ENCODE measurements around the gene ATF6. TPM values are rescaled to one million over a fixed set of nuclear protein-coding genes. Genes with fewer than 3 reads are reported as not detected.

ATF6 gene
- total and polyA plus RNA-seq, 12 donors, result 2.6 to 20.9 (median 15.2) TPM

DNA sequence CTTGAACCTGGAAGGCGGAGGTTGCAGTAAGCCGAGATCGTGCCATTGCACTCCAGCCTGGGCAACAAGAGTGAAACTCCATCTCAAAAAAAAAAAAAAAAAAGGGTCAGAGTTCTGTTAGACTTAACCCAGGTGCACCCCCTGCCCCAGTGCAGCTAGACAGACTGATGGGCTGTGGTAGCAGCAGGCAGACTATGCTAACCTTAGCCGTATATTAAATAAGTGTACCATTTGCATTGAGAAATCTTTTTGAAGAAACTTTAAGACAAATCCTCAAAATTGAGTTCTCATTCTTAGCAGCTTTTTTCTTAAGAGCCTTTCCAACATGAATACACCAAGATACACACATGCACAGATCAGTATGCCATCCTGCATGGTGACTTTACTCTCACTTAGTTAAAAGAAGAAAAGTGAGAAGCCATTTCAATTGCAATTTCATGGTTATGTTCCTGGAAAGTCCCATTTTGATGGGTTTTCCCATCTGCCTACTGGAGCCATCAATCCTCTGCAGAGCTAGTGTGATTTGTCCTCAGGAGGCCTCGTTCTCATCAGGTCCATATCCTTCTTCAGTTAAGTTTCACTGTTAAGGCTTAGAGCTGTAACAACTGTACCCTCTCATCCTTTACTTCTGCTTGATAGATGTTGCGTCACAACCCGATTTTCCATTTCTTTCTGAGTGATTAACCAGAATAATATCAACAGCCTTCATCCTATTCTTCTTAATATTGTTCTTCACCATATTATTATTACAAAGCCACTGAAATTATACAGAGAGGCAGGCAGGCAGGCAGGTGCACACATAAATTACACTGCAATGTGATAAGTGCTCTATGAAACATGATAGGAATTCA, 37.5 kb upstream of the ATF6 start:
- TF ChIP-seq, protein P1, sequence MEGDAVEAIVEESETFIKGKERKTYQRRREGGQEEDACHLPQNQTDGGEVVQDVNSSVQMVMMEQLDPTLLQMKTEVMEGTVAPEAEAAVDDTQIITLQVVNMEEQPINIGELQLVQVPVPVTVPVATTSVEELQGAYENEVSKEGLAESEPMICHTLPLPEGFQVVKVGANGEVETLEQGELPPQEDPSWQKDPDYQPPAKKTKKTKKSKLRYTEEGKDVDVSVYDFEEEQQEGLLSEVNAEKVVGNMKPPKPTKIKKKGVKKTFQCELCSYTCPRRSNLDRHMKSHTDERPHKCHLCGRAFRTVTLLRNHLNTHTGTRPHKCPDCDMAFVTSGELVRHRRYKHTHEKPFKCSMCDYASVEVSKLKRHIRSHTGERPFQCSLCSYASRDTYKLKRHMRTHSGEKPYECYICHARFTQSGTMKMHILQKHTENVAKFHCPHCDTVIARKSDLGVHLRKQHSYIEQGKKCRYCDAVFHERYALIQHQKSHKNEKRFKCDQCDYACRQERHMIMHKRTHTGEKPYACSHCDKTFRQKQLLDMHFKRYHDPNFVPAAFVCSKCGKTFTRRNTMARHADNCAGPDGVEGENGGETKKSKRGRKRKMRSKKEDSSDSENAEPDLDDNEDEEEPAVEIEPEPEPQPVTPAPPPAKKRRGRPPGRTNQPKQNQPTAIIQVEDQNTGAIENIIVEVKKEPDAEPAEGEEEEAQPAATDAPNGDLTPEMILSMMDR (IDR thresholded peaks at IDR 0.05), result no peak
- Histone ChIP-seq H3K4me3 (no peak overlapping the region), H3K9me3 (no peaks in the 10 kb centered on the region), H3K27me3 (peaks cover 0 to 34% (median 0%) of the 10 kb centered on the region in 7 donors), H3K27ac (no peak overlapping the region), H3K4me1 (peaks cover 0 to 44% (median 18%) of the 10 kb centered on the region in 9 donors), H3K36me3 (no peaks in the 10 kb centered on the region)
- DNase-seq (no peak), ATAC-seq (no peak)
- WGBS, 2 donors, result 68 to 88% methylated on average over 7 of the region's 7 CpGs
- intact Hi-C loops (cut with DNase I), result no loop called here

DNA sequence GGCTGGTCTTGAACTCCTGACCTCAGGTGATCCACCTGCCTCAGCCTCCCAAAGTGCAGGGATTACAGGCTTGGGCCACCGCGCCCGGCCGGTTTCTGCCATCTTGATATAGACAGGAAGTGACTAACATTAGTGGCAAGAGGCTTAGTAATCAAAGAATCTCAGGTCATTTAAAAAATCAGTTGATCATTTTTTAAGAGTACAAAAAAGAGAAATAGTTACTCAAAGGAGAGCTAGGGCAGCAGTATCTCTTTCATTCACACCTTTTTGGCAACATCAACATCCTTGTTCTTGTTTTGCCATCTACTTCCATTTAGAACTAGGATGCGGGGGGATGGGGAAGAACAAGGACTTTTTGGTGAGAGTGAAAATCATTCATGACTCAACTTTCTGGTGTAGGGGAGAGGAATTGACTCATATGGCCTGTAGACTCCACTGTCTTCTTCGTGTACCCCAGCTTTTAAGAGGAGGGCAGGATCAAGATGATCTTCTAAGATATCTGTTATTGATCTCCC, 36.0 kb upstream of the ATF6 start:
- intact Hi-C loops (cut with DNase I), result no loop called here
- 70 to 85% methylated on average over 6 of the region's 6 CpGs for WGBS, 2 donors

DNA sequence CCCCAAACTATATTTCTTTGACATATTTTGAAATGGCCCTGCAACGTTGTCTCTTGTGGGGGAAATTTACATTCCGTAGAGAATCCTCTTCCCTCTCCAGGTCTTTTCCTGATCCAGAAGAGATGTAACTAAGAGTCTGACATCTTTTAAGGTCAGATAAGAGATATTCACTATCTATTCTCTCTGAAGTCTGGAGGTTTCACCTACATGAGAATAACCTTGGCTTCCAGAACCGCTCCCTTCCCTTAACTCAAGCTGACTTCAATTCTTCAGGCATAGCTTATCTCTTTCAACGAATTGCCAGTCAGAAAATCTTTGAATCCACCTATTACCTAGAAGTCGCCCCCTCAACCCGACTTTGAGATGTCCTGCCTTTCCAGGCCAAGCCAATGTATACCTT, 34.9 kb upstream of the ATF6 start:
- peaks cover 0 to 40% (median 8%) of the 10 kb centered on the region in 9 donors for H3K4me1 ChIP-seq
- 77 to 78% methylated on average over 6 of the region's 6 CpGs for WGBS, 2 donors
- no peaks in the 10 kb centered on the region for H3K9me3 ChIP-seq
- peaks cover 0 to 13% (median 0%) of the 10 kb centered on the region in 7 donors for H3K27me3 ChIP-seq
- DNase-seq (no peak), ATAC-seq (no peak)
- TF ChIP-seq, protein P1 (IDR thresholded peaks at IDR 0.05), result no peak
- no peak overlapping the region for H3K27ac ChIP-seq
- H3K36me3 ChIP-seq, result no peaks in the 10 kb centered on the region
- intact Hi-C loops (cut with DNase I), result no loop called here
- H3K4me3 ChIP-seq, result no peak overlapping the region

More for the DNA sequence above, 36.0 kb upstream of the ATF6 start:
- Histone ChIP-seq H3K9me3 (no peaks in the 10 kb centered on the region), H3K27ac (no peak overlapping the region), H3K4me1 (peaks cover 0 to 51% (median 18%) of the 10 kb centered on the region in 9 donors), H3K27me3 (peaks cover 0 to 21% (median 0%) of the 10 kb centered on the region in 7 donors), H3K36me3 (no peaks in the 10 kb centered on the region), H3K4me3 (no peak overlapping the region)
- ATAC-seq (no peak), DNase-seq (no peak)
- TF ChIP-seq, protein P1 (IDR thresholded peaks at IDR 0.05), result no peak

DNA sequence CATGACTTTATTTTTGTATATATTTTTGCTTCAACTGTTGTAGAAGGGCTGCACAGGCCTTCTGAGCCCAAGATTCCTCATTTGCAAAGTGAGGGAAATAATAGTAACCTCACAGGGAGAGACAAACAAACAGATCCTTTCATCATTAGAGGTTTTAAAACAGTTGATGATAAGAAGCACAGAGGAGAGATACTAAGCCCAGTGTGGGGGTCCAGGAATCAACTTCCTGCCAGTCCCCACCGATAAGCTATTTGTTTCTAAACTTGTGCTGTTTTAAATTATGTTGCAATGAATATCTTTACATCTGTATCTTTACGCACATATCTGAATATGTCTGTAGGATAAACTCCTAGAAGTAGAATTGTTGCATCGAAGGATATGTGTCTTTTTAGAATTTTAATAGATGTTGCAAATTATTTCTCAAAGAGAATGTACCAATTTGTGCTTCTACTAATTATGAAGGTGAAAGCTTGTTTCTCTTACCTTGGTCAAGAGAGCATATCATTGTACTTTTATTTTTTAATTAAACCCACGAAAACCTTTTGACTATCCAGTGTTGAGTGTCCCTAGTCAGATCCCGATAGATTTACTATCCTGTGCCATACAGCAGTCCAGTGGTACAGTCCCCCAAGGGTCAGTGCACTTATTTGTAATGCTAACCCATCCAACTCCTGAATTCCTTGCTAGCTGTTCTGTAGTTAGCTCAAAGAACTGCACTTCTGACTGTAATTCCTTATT, 34.0 kb upstream of the ATF6 start:
- no peak for DNase-seq
- Histone ChIP-seq H3K36me3 (no peaks in the 10 kb centered on the region), H3K27ac (no peak overlapping the region), H3K27me3 (peaks cover 0 to 13% (median 0%) of the 10 kb centered on the region in 7 donors), H3K9me3 (no peaks in the 10 kb centered on the region), H3K4me3 (no peak overlapping the region), H3K4me1 (peaks cover 0 to 39% (median 6%) of the 10 kb centered on the region in 9 donors)
- intact Hi-C loops (cut with DNase I), result no loop called here
- TF ChIP-seq, protein P1 (IDR thresholded peaks at IDR 0.05), result no peak
- ATAC-seq, result no peak
- 82 to 83% methylated on average over 5 of the region's 5 CpGs for WGBS, 2 donors

Measured in heart right ventricle (tissue), 16 donors.